Iris pigment epithelial cell (primary cell): ENCODE data around the gene CPNE7.

ENCODE experiments used
- DNase-seq: peaks from one replicate; pipeline ENCODE4 v3.0.0-alpha.2; 2011; ENCODE audit warnings: low read depth

CPNE7 gene

DNA sequence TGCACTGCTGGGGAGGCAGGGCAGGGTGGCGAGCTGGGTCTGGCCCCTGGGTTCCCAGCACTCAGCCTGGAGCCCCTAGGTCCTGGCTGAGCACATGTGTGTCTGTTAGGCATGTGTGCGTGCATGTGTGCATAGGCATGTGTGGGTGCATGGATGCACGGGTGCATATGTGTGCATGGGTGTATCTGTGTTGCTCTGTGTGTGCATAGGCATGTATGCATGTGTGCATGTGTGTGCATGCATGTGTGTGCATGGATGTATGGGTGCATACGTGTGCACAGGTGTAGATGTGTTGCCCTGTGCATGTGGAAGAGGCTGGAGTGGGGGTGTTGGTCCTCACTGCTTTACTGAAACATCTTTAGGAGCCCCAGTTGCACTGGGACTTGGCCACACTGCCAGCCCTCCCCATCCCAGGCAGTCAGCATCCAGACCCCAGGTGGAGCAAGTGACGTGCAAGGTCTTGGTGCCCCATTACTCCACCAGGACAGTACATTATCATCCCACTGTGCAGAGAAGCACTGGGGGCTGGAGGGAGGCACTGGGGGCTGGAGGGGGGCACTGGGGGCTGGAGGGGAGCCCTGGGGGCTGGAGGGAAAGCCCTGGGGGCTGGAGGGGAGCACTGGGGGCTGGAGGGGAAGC is 27.5 kb downstream of the CPNE7 start:
- DNase-seq: no peak

DNA sequence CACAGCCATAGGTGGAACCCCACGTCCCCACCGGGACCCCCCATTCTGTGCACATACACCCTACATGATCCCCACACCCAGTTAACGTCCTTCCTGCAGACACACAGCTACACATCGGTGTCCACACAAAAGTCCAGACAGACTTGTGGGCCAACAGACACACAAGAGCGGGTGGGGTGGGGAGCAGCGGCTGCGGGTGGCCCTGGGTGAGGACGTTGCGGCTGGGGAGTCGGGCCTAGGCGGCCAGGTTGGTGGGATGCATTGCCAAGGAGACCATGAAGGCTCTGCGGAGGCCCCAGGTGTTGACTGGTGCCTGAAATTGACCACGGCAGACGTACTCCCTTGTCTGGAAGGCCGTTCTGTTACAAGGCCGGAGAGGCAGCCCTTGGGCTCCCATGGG is 29.2 kb downstream of the CPNE7 start:
- DNase-seq: no peak

DNA sequence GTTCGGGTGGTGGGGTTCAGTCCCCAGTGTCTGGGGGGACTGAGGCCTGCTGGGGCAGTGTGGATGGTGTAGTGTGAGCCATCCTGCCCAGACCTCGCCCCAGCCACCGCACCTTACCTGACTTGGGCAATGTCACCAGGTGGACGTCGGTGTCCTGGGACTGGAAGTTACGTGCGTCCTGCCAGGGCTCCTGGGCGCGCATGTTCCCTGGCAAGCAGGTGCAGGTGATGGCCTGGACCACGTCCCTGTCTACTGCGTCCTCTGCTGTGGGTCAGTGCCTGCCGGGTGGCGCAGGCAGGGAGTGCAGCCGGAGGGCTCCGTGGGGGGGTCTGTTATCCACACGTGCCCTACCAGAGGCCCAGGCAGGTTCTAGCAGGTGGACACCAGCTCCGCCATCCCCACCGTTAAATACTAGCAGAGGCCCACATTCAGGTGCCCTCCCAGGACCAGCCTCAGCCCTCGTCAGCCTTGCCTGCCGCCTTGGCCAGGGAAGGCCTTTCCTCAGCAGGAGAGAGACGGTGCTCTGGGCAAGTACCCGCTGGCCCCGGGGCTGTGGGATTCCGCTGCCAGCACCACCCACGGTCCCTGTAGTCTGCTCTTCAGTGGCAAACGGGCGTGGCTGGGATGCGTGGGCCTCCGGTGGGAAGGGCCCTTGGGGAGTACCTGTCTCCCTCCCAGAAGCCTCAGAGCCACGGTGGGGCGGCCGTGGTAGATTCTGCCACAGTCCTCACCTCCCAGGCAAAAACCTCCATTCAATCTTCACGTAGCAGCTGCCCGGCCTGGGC is 29.8 kb downstream of the CPNE7 start:
- DNase-seq: no peak

DNA sequence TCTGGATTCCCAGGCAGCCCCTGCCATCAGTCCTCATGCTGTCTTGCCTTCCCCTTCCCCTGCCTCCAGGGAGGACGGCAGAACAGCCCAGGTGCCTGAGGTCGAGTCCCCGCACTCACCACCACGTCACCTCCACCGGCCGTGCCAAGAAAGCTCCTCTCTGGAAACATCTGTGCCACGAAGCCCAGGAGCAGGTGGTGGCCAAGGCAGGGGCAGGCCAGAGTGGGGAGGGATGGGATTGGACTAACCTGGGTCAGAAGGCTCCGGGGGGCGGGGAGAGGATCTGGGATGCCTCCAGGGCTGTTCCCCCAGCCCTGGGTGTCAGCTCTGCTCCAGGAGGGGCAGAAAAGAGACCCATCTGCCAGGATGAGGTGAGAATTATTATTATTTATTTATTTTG is 30.4 kb downstream of the CPNE7 start:
- DNase-seq: no peak

DNA sequence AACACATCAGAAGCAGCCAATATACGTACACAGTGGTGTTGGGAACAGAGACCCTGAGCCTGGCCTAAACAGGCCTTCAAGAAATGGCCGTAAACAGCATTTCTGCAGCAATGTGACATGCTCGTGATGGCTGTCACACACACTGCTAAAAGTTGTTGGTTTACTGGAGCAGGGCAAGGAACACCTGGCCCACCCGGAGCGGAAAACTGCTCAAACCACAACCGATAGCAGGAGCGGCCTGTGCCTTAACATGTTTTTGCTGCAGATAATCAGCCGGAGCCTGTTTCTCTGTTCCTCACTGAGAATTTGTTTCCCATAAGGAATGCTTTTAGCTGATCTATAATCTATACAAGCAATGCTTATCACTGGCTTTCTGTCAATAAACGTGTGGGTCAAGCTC is 31.9 kb downstream of the CPNE7 start:
- no peak for DNase-seq

DNA sequence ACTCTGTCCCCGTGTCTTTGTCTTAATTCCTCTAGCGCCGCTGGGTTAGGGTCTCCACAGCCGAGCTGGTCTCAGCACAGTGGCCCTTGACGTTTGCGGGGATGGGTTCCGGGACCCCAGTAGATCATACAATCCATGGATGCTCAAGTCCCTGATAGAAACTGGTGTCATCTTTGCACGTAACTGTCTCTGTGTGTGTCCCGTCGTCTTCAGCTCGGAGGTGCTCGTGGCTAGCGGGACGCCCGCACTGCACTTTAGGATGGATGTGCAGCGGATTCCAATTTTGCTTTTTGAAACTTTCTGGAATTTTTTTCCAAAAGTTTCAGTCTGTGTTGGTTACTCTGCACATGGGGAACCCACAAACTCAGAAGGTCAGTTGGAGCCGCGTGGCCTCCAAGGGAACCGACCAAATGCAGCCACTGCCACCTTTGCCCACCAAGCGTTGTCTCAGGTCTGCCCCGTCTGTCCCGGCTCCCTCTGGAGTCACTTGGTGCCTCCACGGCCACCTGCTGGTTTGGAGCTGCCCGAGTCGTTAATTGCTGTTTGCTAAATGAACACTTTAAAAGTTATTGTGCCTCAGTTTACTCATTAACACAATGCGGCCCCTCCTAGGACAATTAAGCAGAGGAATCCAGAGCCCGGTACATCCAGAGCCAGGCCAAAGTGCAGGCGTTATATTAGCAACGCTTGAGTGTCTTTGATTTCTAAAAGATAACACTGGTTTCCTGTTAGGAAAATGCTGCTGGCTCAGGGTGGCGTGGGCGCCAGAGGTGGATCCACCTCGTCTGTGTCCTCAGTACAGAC is 32.6 kb downstream of the CPNE7 start:
- no peak for DNase-seq

DNA sequence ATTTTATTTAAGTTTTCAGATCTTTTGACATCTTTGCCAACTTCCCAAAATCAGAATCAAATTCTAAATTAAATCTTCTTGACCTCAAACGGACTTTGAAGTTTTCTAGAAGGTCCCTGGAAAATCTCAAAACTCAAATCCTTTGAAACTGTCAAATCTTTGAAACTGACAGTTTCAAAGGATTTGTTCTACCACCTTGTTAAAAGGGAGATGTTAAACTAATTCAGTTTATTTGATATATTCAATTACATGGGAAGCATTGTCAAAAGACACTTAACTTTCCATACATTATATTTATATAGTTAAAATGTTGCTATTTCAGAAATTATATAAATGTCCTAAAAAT is 34.5 kb downstream of the CPNE7 start:
- no peak for DNase-seq

DNA sequence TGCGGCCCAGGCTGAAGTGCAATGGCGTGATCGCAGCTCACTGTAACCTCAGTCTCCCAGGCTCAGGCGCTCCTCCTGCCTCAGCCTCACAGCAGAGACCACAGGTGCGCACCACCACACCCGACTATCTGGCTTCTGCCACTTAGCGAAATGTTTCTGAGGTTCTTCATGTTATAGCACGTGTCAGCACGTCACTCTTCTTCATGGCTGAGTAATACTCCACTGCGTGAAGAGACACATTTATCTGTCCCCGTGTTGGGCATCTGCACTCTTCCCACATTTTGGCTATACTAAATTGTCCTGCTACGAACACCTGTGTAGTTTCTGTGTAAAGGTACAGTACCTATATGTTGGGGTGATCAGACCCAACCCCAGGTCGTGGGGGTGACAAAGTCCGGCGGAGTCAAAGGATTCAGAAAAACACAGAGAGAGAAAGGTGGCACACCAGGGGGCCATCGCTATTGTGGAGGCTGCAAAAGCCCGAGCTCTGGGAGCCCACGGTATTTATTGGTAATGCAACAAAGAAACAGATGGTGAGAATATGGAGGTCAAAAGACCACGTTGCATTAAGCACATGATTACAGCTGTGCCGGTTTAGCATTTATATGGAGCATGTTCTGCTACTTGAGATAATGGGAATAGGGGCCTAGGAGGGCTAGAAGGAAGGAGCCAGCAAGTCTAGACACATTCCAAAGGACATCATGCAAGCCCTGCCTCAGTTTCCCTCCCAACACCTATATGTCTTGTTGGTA is 37.0 kb downstream of the CPNE7 start:
- no peak for DNase-seq

DNA sequence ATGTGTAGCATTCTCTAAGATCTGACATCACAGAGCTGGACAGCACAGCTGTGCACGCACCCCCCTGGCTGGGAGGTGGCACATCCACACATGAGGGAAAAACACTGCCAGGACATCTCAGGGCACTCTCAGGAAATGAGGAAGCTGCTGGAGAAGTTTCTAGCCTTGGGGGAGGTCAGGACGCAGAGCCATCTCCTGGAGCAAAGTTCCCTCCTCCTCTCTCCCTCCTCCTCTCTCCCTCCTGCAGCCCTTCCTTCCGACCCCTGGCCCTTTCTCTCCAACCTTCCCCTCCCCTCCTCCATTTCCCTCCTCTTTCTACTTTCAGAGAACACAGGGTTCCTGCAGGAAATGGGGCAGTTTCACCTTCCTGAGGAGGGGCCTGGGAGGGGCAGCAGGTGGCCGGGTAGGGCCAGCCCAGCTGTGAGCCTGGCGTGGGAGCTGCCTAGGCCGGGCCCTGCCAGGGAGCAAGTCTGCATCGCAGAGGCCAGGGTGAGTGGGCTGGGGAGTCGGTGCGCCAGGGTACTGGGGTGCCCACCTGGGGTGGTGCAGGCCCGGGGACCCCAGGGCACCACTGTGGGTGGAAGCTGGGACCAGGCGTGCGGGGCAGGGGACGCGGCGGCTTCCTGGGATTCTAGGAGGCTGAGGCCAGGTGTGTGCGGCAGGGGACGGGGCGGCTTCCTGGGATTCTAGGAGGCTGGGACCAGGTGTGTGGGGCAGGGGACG is 37.8 kb downstream of the CPNE7 start, which contains the start of gene DPEP1:
DPEP1 (plus strand) TSS at position 412 of the 723 bp plus-strand sequence. CDS start 16,769 bp downstream, outside the sequence.
- DNase-seq: no peak

DNA sequence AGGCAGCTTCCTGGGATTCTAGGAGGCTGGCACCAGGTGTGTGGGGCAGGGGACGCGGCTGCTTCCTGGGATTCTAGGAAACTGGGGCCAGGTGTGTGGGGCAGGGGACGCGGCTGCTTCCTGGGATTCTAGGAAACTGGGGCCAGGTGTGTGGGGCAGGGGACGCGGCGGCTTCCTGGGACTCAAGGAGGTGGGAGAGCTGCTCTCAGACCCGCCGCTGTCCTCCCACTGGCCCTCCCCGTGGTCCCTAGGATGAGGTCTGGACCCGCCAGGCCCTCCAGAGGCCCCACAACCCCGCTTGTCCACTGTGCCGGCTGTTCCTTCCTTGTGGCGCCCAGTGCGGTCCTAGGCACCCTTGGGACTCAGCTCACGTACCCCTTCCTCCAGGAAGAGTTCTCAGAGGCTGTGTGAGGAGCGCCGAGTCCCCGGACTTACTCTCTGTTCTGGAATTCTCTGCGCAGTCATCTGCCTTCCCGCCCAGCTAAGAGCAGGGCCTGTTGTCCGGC is 38.4 kb downstream of the CPNE7 start:
- DNase-seq: no peak

DNA sequence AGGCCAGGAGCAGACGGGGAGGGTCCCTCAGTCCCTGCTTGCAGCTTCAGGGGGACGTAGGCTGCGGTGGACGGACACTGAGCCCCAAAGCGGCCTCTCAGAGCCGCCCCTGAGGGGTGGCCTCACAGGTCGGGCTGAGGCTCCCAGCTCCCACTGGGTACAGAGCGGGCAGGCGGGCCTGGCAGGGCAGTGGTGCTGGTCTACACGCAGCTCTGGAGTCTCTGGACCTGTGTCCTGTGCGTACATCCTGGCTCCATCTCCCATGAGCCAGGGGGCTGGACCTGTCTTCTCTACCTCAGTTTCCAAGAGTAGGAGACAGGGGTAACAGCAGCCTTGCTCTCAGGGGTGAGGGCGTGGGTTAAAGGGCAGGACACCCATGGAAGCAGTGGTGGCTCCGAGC is 39.6 kb downstream of the CPNE7 start:
- no peak for DNase-seq

DNA sequence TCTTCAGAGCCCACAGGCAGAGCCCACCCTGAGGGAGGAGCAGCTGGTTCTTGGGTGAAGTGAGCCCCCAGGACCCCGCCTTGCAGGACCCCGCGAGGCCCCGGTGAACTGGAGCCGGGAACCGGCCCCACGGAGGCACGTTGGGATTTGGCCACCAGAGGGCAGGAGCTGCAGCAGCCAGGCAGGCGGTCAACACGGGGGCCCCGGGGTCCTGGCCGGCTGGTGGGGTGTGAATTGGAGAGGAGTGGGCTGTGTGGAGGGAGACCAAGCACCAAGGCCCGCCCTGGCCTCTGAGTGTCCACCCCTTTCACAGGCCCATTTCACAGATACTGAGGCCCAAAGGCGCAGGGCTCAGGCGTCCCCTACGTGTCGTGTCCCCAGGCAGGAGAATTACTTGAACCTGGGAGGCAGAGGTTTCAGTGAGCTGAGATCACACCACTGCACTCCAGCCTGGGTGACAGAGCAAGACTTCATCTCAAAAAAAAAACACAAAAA is 40.1 kb downstream of the CPNE7 start:
- no peak for DNase-seq

DNA sequence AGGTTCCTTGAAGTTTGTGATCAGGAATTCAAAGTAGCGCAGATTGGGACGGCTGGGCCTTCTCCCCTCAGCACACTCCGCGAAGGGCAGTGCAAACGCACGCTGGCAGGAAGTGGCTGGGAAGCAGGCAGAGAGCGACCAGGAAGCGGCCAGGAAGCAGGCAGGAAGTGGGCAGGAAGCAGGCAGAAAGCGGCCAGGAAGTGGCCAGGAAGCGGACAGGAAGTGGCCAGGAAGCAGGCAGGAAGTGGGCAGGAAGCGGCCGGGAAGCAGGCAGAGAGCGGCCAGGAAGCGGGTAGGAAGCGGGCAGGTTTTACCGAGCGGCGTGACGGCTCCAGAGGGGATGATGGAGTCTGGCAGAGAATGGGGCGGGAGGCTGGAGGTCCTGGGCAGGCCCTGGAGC is 41.1 kb downstream of the CPNE7 start:
- no peak for DNase-seq

DNA sequence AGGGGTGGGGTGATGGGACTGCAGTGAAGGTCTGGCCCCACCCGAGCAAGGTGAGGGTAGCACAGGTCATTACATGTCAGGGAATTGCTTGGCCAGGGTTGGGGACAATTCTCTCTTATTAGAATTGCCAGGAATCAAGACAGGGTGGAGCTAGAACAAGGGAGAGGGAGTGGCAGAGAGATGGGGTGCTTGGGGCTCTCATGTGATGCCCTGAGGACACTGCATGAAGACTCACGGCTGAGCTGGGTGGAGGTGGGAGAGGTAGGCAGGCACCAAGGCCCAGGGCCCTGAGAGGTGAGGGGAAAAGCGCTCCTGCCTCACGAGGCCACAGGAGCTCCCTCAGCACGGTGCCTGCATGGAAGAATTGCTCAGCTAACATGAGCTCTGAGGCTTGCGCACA is 41.5 kb downstream of the CPNE7 start:
- no peak for DNase-seq

DNA sequence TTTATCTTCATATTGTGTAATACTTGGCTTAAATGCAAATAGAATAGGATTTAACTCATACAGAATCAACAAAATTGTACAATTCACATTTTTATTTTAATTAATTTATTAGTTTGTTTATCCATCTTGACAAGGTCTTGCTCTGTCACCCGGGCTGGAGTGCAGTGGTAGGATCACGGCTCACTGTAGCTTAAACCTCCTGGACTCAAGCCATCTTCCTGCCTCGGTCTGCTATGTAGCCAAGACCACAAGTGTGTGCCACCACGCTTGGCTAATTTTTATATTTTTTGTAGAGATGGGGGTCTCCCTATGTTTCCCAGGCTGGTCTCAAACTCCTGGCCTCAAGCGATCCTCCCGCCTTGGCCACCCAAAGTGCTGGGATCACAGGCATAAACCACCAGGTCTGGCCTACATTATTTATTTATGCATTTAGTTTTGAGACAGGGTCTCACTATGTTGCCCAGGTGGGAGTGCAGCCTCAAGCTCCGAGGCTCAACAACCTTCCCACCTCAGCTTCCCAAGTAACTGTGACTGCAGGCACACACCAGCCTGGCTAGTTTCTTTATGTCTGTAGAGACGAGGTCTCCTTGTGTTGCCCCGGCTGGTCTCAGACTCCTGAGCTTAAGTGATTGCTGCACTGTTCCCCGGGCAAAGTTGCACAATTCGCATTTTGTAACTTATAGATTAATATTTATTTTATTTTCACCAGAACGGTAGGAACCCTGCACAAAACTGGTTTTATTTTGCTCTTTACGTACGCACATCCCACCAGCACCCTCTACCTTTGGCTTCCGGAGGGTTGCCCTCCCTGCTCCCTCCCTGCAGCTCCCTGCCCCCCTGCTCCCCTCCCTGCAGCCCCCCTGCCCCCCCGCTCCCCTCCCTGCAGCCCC is 42.8 kb downstream of the CPNE7 start:
- peak; percentile 61 for DNase-seq

DNA sequence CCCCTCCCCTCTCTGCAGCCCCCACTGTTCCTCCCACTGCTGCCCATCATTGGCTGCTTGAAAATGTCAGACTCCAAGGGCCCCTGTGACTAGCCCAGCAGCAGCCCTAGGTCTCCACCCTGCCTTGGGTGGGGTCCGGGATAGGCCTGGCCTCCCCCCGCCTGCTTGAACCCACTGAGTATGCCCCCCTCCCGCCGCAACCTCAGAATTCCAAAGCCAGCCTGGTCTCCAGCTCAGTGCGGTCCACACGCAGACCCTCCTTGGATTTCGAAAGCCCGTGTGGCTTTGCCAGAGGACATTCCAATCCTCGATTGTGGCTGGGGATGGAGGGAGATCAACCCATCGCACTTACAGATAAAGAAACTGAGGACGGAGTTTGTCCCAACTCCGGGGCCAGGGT is 44.3 kb downstream of the CPNE7 start:
- peak; percentile 16 for DNase-seq

DNA sequence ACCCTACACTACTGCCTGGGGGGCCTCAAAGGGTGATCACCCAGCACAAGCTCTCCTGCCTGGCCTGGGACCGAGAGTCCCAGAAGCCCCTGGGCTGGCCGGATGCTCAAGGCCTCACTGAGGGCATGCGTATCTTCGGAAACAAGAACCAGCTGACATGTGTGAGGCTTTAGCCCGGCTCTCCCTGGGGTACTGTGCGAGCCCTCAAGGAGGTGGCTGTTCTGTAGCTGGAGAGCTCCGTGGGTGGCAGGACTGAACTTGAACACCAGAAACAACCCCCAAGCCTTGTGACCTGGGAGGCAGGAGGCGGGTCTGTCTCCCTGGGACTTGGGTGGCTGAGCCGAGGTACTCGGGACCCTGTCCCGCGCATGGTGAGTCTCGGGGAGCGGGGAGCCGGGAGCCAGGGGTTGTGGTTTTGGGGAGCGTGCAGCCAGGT is 44.9 kb downstream of the CPNE7 start:
- no peak for DNase-seq

DNA sequence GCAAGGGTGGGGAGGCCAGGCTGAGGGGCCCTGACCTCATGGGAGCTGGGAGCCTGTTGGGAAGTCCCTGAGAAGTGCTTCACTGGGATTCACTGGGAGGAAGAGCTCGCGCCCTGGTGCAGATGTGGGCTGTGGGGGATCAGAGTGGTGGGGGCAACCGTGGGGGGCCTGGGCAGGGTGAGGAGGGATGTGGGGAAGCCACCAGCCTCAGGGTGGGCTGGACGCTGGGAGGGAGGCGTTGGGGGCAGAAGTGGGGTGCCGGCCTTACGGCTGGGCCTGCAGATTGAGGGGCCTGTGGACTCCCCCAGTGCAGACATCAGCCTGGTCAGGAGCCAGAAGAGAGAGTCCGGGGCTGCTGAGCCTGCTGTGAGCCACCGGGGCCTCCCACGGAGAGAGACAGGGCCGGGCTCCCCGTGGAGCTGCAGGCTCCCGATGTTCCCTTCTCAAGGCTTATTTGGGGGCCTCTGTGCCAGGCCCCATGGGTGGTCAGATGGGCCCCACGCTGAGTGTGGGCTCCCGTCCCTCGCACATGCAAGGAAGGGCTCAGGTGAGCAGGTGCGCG is 45.7 kb downstream of the CPNE7 start:
- DNase-seq: no peak

DNA sequence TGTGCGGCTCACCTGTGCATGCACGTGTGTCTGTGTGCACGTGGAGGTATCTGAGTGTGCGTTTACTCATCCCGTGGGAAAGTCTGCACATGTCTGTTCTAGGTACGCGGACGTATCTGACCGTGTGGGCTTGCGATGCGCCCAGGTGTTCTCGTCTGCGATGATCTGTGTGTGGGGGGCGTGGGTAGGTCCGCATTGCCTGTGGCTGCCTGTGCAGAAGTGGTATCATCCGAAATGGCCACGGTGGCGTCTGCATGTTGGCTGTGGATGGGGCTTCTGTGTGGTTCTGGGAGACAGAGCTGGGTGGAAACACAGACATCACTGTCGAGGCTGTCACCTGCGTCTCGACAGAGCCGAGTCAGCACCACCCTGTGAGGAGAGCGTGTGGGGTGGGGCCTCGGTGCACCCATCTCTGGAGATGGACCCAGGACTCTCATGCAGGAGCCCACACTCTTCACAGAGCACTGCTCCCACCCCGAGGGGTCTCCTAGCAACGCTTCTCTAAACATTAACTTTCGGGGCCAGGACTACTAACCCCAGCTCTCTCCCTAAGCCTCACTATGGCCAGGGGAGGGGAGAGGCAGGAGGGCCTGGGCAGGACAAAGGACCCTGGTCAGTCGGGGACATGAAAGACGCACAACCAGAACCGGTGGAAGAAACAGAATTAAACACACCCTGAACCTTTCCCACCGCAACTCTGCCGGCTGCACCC is 46.3 kb downstream of the CPNE7 start:
- DNase-seq: no peak
